Measurements from ENCODE around the gene DVL2.

- no peak for TF ChIP-seq CTCF (conservative IDR thresholded peaks at IDR 0.05; ENCODE audit: low read depth, low read length)
- TF ChIP-seq EZH2phosphoT487 (IDR thresholded peaks at IDR 0.05; ENCODE audit: borderline replicate concordance, low read length) = no peak
Observed at GRCh38 chr17:7203391-7203790, 30.9 kb downstream of the DVL2 start.

Measured in PC-3 (cell line).